ENCODE data around the gene SYVN1.

Gene SYVN1

DNA sequence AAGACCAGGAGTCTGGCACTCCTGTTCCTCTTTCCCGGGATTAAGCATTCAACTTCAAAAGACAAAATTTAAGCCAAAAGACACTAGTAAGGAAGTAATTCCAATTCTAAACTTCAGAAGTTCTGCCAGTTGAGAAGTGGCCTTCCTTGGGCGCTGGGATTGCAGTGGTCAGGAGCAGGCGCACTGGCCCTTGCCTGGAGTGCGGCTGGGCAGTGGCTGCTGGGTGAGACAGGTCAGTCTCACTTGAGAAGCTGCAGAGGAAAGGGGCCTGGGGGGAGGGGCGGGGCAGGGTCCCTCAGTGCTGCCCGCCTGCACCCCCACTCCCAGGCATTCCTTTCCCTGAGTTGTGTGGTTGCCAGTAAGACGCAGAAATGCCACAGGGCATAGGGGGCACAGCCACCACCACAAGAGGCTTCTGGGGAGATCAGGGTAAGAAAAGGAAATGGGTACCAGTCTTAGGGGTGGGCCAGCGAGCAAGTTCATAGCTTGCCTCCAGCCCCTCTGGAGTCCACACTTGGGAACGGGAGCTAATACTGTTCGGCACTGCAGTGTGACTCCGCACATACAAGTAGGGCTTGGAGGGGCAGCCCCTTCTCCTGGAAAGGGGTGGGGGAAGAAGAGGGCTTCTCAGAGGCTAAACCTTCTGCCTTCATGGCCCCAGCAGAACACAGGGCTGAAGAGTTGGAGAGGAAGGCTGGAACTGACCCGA lies 6.7 kb downstream of the SYVN1 start:
- TF ChIP-seq CTCF (IDR thresholded peaks at IDR 0.05; ENCODE audit: low read depth, low read length), result no peak
- no peak for DNase-seq (ENCODE audit: low read depth, low spot score)
- in situ Hi-C loops (cut with HindIII; ENCODE audit: low sequenced_read_pairs), result no loop called here
- H3K4me3 ChIP-seq (ENCODE audit: low read depth, low read length), result no peak overlapping the region

- DNase-seq (ENCODE audit: low read depth, low spot score), result no peak
- no peak overlapping the region for H3K4me3 ChIP-seq (ENCODE audit: low read depth, low read length)
- in situ Hi-C loops (cut with HindIII; ENCODE audit: low sequenced_read_pairs), result no loop called here
- no peak for TF ChIP-seq CTCF (IDR thresholded peaks at IDR 0.05; ENCODE audit: low read depth, low read length)
Measured at GRCh38 chr11:65126624-65127274, 7.6 kb downstream of the SYVN1 start.

DNA sequence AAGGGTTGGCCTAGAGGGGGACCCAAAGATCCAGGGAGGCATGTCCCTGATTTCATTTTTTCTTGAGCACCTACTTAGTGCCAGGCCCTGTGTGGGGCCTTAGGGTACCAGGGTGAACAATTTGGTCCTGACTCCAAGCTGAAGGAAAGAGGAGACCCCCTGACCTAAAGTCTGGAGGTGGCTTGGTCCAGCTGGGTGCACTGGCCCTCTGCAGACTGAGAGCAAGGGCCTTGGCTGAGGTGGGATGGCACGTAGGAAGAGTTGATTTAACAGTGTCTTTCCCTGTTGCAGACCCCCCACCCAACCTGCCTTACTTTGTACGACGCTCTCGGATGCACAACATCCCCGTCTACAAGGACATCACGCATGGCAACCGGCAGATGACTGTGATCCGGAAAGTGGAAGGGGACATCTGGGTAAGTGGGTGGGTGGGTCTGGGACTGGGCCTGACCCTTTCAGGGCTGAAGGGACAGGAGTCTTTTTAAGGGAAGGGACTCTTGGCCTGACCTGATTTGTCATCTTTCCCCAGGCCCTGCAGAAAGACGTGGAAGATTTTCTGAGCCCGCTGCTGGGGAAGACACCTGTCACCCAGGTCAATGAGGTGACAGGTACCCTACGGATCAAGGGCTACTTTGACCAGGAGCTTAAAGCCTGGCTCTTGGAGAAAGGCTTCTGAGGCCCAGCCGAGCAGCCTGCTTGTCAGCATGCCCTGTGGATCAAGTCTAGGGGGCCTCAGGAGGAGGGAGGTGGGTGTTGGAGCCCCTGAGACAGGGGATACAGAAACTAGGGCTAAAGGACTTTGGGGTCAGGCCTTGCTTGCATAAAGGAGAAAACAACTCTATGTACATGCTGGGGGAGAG lies 8.9 kb downstream of the SYVN1 start:
- no peak for DNase-seq (ENCODE audit: low read depth, low spot score)
- no peak for TF ChIP-seq CTCF (IDR thresholded peaks at IDR 0.05; ENCODE audit: low read depth, low read length)
- H3K4me3 ChIP-seq (ENCODE audit: low read depth, low read length), result no peak overlapping the region
- in situ Hi-C loops (cut with HindIII; ENCODE audit: low sequenced_read_pairs), result no loop called here

GRCh38 chr11:65124480-65125196 lies 9.7 kb downstream of the SYVN1 start:
- in situ Hi-C loops (cut with HindIII; ENCODE audit: low sequenced_read_pairs), result no loop called here
- no peak overlapping the region for H3K4me3 ChIP-seq (ENCODE audit: low read depth, low read length)

GRCh38 chr11:65121865-65122696 lies 12.2 kb downstream of the SYVN1 start, which contains the start of the genes FAU and MRPL49:
Gene FAU, minus strand, starts transcription at chr11:65122134. Its CDS starts 321 bp downstream, at chr11:65121813.
Gene MRPL49, plus strand, starts transcription at chr11:65122321. Its CDS starts 26 bp downstream, at chr11:65122347.
- in situ Hi-C loops (cut with HindIII; ENCODE audit: low sequenced_read_pairs), result no loop called here
- H3K4me3 ChIP-seq (ENCODE audit: low read depth, low read length), result peak within 1 kb of the TSS; percentile 99
- no peak for TF ChIP-seq CTCF (IDR thresholded peaks at IDR 0.05; ENCODE audit: low read depth, low read length)
- DNase-seq (ENCODE audit: low read depth, low spot score), result peak; percentile 97

More at GRCh38 chr11:65124480-65125196, 9.7 kb downstream of the SYVN1 start:
- no peak for DNase-seq (ENCODE audit: low read depth, low spot score)
- no peak for TF ChIP-seq CTCF (IDR thresholded peaks at IDR 0.05; ENCODE audit: low read depth, low read length)

All from astrocyte of the spinal cord (primary cell).